HG03469 (cell line): ENCODE data around the gene MED29.

Source experiments
- ATAC-seq: cut with Tn5 transposase; IDR thresholded peaks from one replicate; pipeline ENCODE4 v1.9.1; 2021; ENCODE audit warnings: mild to moderate bottlenecking, moderate library complexity, moderate number of reproducible peaks; ENCODE audit not compliant: unreplicated experiment

Gene MED29

DNA sequence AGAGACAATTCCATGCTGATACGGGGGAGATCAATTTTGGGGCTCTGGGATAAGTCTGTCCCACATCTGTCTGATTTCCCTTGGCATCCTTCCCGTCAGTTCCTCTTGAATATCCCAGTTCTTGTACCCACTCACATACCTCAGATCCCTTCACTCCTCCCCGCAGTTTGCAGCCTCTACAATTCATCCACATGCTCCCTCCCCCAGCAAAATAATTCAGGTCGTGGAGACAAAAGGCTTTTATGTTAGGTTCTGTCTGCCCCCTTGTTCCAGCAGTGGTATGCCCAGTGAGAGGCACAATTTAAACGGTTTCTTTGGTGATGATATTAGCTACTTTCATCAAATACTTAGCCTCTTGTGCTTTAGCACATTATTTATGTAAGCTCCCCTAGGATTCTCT, 35.0 kb downstream of the MED29 start:
- no peak for ATAC-seq

DNA sequence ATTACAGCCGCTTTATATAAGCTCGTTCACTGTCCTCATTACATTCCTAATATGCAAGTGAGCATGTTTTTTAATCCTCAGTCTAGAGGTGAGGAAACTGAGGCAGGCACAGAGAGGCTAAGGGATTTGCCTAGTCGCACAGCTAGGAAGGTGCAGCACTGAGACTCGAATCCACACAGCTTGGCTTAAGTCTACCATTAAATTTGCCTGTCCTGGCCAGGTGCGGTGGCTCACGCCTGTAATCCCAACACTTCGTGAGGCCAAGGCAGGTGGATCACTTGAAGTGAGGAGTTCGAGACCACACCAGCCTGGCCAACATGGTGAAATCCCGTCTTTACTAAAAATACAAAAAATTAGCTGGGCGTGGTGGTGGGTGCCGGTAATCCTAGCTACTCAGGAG, 36.5 kb downstream of the MED29 start:
- ATAC-seq = no peak

DNA sequence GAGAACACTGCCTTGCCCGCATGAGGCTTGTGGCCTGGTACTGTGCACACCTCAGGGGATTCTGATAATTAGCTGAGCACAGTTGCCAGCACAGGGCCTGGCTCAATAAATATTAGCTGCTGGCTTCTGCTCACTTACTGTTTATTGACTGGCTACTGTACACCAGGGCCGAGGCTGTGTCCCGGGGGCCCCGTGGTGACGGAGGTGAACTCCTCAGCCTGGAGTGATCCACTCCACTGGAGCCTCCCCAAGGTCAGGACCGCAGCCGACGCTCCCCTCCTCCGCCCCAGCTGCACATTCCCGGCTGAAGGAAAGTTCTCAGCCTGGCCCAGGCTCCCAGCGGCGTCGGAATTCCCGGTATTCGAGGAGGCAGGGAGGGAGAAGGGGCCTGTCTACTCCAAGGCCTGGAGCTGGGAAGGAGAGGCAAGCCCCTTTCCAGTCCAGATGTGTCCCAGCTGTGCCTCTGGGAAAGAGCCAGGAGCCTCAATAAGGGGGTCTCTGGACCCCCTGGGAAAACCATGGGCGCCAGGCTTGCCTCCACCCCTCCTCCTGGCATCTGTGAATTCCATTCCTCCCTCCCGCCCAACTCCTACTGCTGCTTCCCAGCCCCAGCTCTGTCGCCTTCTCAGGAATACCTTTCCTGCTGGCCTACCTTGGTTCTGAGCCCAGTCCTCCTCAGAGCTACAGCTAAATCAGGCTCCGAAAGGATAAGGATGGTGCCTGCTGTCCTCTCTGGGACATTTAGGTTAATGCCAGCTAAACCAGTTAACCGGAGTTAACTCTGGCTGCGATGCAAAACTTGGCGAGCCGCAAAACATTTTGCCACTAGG, 37.3 kb downstream of the MED29 start:
- no peak for ATAC-seq

DNA sequence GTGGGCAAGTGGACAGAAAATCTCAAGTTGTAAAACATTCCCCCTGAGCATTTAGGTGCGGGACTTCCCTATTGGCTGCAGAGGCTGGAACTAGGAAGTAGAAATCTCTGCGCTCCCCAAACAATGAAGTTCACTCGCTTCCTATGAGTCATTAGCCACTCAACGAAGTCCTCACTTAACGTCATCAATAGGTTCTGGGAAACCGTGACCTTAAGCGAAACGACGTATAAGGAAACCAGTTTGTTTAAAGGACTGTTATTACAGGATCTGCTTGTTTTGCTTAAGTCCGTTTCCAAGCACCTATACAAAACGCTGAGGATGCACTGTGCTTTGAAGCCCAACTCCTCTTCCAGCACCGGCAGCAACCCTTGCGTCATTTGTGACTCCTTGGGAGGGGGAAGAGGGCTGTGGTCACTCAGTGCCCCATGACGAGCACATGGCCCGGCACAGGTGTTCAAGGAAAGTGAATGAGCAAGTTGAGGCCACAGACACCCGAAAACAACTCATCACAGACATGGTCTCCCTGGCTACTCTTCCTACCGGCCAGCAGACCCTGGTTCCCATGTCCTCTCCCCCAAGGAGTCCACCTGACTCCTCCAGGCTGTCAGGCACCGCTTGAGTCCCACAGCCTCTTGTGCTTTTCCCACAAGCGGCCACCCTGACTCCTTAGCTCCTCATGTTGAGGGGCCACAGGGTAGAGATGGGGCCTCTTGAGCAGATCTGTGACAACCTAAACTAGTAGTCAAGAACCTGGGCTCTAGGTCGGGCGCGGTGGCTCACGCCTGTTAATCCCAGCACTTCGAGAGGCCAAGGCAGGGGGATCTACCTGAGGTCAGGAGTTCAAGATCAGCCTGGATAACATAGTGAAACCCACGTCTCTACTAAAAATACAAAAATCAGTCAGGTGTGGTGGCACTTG, 39.8 kb downstream of the MED29 start:
- ATAC-seq = peak; percentile 33

DNA sequence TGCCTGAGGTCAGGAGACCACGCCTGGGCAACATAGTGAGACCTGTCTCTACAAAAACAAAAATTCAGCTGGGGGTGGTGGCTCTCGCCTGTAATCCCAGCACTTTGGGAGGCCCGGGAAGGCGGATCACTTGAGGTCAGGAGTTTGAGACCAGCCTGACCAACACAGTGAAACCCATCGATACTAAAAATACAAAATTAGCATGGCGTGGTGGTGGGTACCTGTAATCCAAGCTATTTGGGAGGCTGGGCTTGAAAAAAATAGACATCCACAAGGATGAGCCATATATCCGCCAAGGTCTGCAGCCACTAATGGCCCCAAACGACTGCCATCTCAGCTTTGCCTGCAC, 41.5 kb downstream of the MED29 start:
- no peak for ATAC-seq

DNA sequence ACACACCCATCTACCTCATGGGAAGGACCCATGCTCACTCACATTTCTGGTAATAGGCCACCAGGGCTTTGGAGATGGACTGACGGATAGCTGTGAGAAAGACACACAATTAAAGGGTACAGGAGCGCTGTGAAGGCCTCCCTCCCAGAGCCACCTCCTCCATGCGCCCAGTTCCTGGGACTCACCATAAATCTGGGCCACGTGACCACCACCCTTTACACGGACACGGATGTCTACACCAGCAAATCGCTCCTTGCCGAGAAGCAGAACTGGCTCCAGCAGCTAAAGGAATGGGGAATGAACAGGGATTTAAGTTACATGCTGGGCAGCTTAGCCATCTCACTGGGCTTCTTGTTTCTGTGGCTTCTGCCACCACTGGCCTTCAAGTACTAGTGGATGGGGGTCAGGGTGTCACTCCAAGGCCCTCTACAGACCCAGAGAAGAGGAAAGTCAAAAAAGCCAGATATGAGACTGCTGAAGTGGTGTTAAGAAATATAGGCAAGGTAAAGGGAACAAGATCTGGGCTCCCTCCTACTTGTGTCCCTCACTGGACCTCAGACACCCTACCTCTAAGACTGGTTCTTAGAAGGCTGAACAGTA, 42.4 kb downstream of the MED29 start:
- ATAC-seq = no peak

DNA sequence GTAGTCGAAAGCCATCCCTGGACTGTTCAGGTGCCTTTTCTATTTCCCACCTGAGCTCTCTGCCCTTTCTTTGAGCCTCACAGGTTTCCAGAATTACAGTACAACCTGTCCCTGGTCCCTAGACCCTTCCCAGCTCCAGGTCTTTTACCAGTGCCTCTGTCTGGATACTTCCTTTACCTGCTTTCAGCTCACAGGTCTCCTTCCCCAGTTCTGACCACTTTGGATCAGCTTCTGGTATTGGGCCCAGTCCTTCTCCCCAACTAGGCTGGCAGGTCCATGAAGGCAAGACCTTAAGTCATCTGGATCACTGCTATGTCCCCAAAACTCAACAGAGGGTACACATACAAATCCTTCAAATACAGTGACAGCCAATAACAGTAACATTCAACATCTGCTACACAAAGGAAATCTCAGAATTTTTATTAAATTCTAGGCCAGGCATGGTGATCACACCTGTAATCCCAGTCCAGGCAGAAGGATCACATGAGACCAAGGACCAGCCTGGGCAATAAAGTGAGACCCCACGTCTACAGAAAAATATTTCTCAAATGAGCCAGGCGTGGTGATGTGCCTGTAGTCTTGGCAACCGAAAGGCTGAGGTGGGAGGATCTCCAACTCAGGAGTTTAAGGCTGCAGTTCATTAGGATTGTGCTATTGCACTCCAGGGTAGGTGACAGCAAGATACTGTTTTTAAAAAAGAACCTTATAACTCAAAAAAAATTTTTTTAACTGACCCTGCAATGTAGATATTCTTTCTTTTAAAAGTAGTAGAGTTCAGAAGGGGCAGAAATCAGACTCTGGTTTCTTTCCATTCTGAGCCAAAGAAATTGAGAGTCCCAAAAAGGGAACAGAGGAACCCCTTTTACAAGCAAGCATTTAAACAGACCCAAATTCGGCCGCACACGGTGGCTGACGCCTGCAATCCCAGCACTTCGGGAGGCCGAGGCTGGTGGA, 43.2 kb downstream of the MED29 start:
- no peak for ATAC-seq

DNA sequence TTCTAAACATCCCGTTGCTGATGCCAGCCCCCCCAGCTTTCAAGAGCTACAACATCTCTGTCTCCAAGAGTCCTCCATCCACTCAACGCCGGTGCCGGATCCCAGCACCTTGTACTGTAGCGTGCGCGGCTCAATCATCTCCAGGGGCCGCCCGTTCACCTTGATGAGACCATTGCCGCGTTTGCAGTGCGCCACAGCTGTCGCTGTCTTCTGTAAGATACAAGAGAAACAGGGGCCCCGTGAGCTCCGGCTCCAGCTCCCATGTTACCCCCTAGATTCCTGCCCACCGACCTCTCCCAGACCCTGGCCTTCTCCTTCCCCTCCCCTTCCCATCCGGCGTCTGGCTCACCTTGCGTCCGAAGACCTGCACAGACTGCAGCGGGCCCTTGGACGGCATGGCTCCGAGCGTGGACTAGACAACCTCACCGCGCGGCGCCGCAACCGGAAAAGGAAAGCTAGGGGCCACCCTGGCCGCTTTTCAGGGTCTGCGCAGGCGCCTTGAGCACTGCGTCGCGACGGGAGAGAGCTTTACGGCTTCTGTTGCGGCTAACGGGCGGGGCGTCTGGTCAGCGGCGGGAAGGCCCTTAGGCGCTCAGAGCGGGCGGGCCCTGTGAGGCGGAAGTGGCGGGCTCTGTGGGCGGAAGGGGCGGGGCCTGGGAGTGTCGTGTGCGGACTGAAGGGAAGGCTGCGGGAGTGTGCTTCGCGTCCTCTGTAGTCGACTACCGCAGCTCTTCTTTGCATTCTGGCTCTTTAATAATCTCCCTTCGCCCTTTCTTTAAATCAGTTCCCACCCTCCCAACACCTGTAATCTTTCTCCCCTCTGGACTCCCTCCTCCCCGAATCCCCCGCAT, 44.5 kb downstream of the MED29 start, which contains the start of gene RPS16:
RPS16 (minus strand) TSS at position 451 of the 851 bp plus-strand sequence; CDS start at position 397, 54 bp downstream.
- ATAC-seq = peak; percentile 31

DNA sequence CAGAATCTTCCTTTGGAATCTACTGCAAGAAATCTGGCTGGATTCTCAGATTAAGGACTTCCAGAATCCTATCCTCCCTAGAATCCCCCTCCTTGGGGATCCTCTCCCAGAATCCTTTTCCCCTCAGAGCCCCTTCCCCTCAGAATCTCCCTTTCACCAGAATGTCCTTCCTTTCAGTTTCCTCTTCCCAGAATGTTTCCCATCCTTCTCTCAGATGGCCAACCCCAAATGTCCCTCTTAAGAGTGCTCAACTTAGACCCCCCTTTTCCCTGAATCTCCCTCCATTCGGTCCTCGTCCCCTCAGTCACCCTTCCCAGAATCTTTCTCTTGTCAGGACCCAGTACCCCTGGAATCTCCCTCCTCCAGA, 45.2 kb downstream of the MED29 start:
- no peak for ATAC-seq

DNA sequence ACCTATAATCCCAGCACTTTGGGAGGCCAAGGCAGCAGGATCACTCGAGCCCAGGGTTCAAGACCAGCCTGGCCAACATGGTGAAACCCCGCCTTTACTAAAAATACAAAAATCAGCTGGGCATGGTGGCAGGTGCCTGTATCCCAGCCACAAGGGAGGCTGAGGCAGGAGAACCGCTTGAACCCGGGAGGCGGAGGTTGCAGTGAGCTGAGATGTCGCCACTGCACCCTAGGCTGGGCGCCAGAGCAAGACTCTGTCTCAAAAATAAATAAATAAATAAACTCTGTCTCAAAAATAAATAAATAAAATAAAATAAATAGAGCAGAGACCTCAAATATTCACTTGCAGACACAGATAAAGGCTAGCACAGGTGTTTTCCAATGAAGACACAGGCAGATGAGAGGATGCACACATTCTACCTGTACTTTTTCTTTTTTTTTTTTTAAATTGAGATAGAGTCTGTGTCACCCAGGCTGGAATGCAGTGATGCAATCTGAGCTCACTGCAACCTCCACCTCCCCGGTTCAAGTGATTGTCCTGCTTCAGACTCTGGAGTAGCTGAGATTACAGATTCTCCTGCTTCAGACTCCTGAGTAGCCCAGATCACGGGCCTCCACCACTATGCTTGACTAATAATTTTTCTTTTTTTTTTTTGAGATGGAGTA, 47.2 kb downstream of the MED29 start:
- no peak for ATAC-seq

DNA sequence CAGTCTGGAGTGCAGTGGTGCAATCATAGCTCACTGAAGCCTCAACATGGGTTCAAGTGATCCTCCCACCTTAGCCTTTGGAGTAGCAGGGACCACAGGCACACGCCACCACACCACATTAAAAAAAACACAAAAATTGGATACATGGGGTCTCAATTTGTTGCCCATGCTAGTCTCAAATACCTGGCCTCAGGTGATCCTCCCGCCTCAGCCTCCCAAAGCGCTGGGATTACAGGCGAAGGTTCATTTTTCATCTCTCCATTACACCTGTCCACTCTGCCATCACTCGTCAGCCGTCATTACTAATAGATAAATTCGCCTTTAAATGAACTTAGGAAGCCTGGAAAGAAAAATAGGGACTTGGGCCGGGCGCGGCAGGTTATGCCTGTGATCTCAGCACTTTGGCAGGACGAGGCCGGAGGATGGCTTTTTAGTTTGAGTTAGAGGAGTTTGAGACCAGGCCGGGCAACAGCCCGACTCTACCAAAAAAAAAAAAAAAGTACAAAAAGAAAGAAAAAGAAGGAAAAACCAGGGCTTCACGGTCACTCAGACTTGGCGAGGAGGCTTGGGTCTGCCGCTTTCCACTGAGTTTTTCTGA, 53.5 kb downstream of the MED29 start:
- no peak for ATAC-seq

DNA sequence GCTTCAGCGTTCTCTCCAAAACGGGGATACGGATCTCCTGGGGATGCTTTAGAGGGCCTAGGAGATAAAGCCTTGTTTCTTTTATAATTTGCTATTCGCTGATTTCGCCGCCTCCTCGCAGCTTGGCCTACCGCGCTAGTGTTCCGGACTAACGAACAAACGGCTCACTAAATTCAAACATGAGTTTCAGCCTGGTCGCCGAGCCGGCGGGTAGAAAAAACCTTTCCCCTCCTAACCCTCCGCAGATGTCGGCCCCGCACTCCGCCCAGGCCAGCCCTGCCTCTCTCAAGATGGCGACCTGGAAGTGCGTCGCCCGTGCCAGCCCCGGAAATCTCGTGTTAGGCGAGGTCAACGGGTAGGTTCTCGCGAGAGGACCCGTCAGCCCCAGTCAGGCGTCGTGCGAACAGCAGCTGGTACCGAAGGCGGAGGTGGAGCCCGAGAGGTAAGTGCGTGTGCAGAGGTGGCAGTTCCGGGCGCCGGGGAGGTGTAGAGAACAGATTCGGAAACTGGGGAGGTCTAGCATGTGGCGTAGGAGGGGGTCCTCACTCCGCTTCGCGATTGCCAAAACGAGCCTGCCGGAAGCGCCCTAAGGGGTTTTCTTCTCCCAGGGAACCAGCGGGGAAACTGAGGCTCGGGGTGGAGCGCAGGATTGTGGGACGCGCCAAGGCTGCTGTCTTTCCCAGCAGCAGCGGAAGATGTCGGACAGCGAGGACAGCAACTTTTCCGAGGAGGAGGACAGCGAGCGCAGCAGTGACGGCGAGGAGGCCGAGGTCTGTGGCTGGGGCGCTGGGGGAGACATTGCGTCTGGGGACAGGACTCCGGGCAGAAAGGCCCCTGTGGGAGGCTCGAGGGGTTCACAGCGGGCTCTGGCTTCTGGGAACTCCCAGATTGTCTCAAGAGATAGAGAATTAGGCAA, 54.3 kb downstream of the MED29 start, which contains the start of gene SUPT5H:
SUPT5H (plus strand) TSS at position 387 of the 916 bp plus-strand sequence; CDS start at position 696, 309 bp downstream.
- ATAC-seq = peak; percentile 60

DNA sequence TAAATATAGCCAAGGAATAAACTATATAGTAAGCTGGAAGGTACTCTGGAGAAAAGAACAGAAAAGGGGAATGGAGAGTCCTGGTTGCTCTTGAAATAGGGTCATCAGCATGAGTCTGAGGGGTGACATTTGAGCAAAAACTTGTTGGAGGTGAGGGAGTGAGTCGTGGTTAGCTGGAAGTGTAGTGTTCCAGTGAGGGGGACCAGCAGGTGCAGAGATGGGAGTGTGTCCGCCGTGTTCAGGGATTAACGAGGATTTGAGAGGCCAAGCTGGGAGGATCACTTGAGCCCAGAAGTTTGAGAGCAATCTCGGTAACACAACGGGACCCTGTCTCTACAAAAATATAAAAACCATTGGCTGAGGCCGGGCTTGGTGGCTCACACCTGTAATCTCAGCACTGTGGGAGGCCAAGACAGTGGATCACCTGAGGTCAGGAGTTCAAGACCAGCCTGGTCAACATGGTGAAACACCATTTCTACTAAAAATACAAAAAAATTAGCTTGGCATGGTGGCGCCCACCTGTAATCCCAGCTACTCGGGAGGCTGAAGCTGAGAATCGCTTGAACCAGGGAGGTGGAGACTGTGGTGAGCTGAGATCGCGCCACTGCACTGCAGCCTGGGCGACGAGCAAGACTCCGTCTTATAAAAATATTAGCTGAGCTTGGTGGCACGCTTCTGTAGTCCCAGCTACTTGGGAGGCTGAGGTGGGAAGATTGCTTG, 55.3 kb downstream of the MED29 start:
- no peak for ATAC-seq

DNA sequence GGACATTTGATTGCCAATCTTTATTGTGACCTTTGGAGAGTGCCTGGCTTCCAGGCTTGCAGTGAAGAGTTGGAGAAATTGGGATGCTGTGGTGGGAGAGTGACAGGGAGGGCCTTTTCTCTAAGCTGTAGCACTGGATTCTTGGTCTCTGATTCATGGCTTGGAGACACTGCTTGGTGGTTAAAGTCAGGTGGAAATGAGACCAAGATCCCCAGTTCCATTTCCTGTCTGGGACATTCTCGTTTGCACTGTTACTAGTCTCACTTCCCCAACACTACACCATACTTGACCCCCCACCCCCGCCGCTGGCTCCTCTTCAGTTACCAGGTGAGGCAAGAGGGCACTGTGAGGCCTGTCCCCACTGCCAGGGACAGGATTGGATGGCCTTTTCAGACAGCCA, 57.1 kb downstream of the MED29 start:
- no peak for ATAC-seq

DNA sequence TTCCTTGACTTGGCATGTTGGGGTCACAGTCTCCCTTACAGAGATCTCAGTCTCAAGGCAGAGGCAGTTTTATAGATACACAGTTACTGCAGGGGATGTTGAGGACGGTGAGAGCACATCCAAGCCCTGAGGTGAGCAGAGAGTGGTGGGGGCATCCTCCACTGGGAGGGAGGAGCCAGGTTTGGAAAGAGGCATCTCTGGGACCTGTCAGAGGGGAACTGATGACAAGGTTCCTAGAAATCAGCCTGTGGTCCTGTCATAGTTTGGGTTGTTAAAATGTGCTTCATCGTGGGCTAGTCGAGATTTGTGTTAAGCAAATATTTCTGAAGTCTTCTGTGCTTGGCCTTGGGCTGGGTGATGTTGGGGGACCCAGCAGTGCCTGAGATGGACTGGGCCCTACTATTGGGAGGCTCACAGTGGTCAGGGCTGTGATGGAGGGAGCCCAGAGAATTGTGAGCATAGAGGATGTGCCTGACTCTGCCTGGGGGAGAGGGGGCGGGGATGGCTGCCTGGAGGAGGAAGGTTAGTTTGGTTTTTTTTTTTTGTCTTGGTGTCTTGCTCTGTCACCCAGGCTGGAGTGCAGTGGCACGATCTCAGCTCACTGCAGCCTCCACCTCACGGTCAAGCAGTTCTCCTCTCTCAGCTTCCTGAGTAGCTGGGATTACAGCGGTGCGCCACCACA, 58.1 kb downstream of the MED29 start:
- no peak for ATAC-seq
